H9 (cell line): ENCODE results near the gene FBXL7. TPM values are rescaled to one million over a fixed set of nuclear protein-coding genes. Genes with fewer than 3 reads are reported as not detected.

ENCODE experiments used
- DNase-seq: peaks from one replicate; pipeline ENCODE4 v3.0.0-alpha.2; 2017
- H2AFZ ChIP-seq: one replicate; pipeline ENCODE4 v1.6.1; 2013; ENCODE audit warnings: mild to moderate bottlenecking, low read length, control low read depth, moderate library complexity
- H2AK5ac ChIP-seq: 2 replicates; pipeline ENCODE4 v1.6.1; 2013; ENCODE audit warnings: low read length, control low read depth, mixed read lengths; ENCODE audit not compliant: insufficient read length
- H2BK120ac ChIP-seq: one replicate; pipeline ENCODE4 v1.6.1; 2013; ENCODE audit warnings: low read depth, mild to moderate bottlenecking, low read length, control low read depth, inconsistent platforms; ENCODE audit not compliant: poor library complexity, severe bottlenecking
- H2BK12ac ChIP-seq: 2 replicates; pipeline ENCODE4 v1.6.1; 2013; ENCODE audit warnings: low read length, control low read depth, mixed read lengths, low read depth; ENCODE audit not compliant: insufficient read length
- H2BK15ac ChIP-seq: 2 replicates; pipeline ENCODE4 v1.6.1; 2013; ENCODE audit warnings: low read depth, low read length, control low read depth
- H2BK20ac ChIP-seq: one replicate; pipeline ENCODE4 v1.6.1; 2013; ENCODE audit warnings: low read depth, mild to moderate bottlenecking, low read length, control low read depth, inconsistent platforms; ENCODE audit not compliant: poor library complexity, severe bottlenecking
- H2BK5ac ChIP-seq: 2 replicates; pipeline ENCODE4 v1.6.1; 2013; ENCODE audit warnings: low read length, control low read depth, mixed read lengths; ENCODE audit not compliant: insufficient read length
- H3K14ac ChIP-seq: 2 replicates; pipeline ENCODE4 v1.6.1; 2013; ENCODE audit warnings: low read length, control low read depth; ENCODE audit not compliant: insufficient read depth
- H3K18ac ChIP-seq: 2 replicates; pipeline ENCODE4 v1.6.1; 2013; ENCODE audit warnings: low read depth, mild to moderate bottlenecking, mixed read lengths, low read length, control low read depth; ENCODE audit not compliant: insufficient read length
- H3K23ac ChIP-seq: 2 replicates; pipeline ENCODE4 v1.6.1; 2013; ENCODE audit warnings: low read length, control low read depth, mixed read lengths, low read depth; ENCODE audit not compliant: insufficient read length
- H3K23me2 ChIP-seq: 2 replicates; pipeline ENCODE4 v1.6.1; 2013; ENCODE audit warnings: low read depth, mild to moderate bottlenecking, mixed read lengths, low read length, control low read depth; ENCODE audit not compliant: insufficient read length, poor library complexity, severe bottlenecking
- H3K27ac ChIP-seq: 2 replicates; pipeline ENCODE4 v1.5.1; 2013; ENCODE audit warnings: low read length, control low read depth, mixed read lengths, low read depth; ENCODE audit not compliant: insufficient read length
- H3K27me3 ChIP-seq: 2 replicates; pipeline ENCODE4 v1.6.1; 2013; ENCODE audit warnings: low read length, control low read depth, inconsistent platforms; ENCODE audit not compliant: insufficient read depth
- H3K4ac ChIP-seq: 2 replicates; pipeline ENCODE4 v1.6.1; 2013; ENCODE audit warnings: low read depth, mild to moderate bottlenecking, control low read depth, inconsistent platforms, low read length, moderate library complexity
- H3K4me1 ChIP-seq: 2 replicates; pipeline ENCODE4 v1.6.1; 2013; ENCODE audit warnings: low read length, control low read depth, inconsistent platforms; ENCODE audit not compliant: insufficient read depth
- H3K4me2 ChIP-seq: 2 replicates; pipeline ENCODE4 v1.6.1; 2013; ENCODE audit warnings: low read length, control low read depth, mixed read lengths; ENCODE audit not compliant: insufficient read length, insufficient read depth
- H3K56ac ChIP-seq: 2 replicates; pipeline ENCODE4 v1.6.1; 2013; ENCODE audit warnings: low read depth, mild to moderate bottlenecking, mixed read lengths, low read length, control low read depth; ENCODE audit not compliant: insufficient read length
- H3K79me1 ChIP-seq: 2 replicates; pipeline ENCODE4 v1.6.1; 2013; ENCODE audit warnings: low read depth, mild to moderate bottlenecking, moderate library complexity, low read length, control low read depth, inconsistent platforms; ENCODE audit not compliant: insufficient read depth, poor library complexity, severe bottlenecking
- H3K79me2 ChIP-seq: 2 replicates; pipeline ENCODE4 v1.6.1; 2013; ENCODE audit warnings: low read length, control low read depth, inconsistent platforms; ENCODE audit not compliant: insufficient read depth
- H3K9ac ChIP-seq: 2 replicates; pipeline ENCODE4 v1.6.1; 2013; ENCODE audit warnings: low read length, control low read depth, mixed read lengths; ENCODE audit not compliant: insufficient read length; ENCODE audit errors: extremely low read depth
- H3K9me3 ChIP-seq: one replicate; pipeline ENCODE4 v1.6.1; 2013; ENCODE audit warnings: low read depth, low read length, inconsistent platforms; ENCODE audit not compliant: control insufficient read depth
- H3T11ph ChIP-seq: one replicate; pipeline ENCODE4 v1.6.1; 2013; ENCODE audit warnings: mild to moderate bottlenecking, low read length, control low read depth, inconsistent platforms
- H4K20me1 ChIP-seq: one replicate; pipeline ENCODE4 v1.6.1; 2013; ENCODE audit not compliant: control insufficient read depth, insufficient read length, insufficient read depth
- H4K5ac ChIP-seq: 2 replicates; pipeline ENCODE4 v1.6.1; 2013; ENCODE audit warnings: low read depth, mild to moderate bottlenecking, mixed read lengths, low read length, control low read depth; ENCODE audit not compliant: insufficient read length
- H4K8ac ChIP-seq: replicated peaks from 2 replicates; pipeline ENCODE4 v1.6.1; 2013; ENCODE audit warnings: low read length, control low read depth, mixed read lengths, low read depth; ENCODE audit not compliant: insufficient read length
- H4K91ac ChIP-seq: 2 replicates; pipeline ENCODE4 v1.6.1; 2013; ENCODE audit warnings: low read depth, mild to moderate bottlenecking, moderate library complexity, mixed read lengths, low read length, control low read depth; ENCODE audit not compliant: insufficient read length
- H3K27ac Mint-ChIP-seq, 3 experiments: 2 replicates in 2 of 3; 3 replicates in 1 of 3; pipeline ENCODE4 v1.8.0; 2020 to 2021; ENCODE audit warnings: mixed read lengths in 3 of 3, mild to moderate bottlenecking in 1 of 3, moderate library complexity in 1 of 3
- H3K27me3 Mint-ChIP-seq: 2 replicates; pipeline ENCODE4 v1.8.0; 2021; ENCODE audit warnings: low read depth, mild to moderate bottlenecking, moderate library complexity, mixed read lengths
- H3K36me3 Mint-ChIP-seq, 3 experiments: 2 replicates in 2 of 3; 3 replicates in 1 of 3; pipeline ENCODE4 v1.8.0; 2020 to 2021; ENCODE audit warnings: low read depth in 3 of 3, mixed read lengths in 3 of 3; ENCODE audit not compliant: insufficient read depth in 1 of 3
- H3K4me1 Mint-ChIP-seq, 2 experiments: 2 replicates each; pipeline ENCODE4 v1.8.0; 2020; ENCODE audit warnings: mixed read lengths in 2 of 2
- H3K4me3 Mint-ChIP-seq, 2 experiments: 2 replicates in 1 of 2; 3 replicates in 1 of 2; pipeline ENCODE4 v1.8.0; 2020 to 2021; ENCODE audit warnings: mild to moderate bottlenecking in 2 of 2, mixed read lengths in 2 of 2, moderate library complexity in 1 of 2
- H3K9me3 Mint-ChIP-seq, 2 experiments: 2 replicates in 1 of 2; 3 replicates in 1 of 2; pipeline ENCODE4 v1.8.0; 2020; ENCODE audit warnings: mild to moderate bottlenecking in 2 of 2, mixed read lengths in 2 of 2, moderate library complexity in 1 of 2
- CTCF ChIP-seq: fragments of 200-600 bp; sonication (generic); conservative IDR thresholded peaks from 3 replicates; pipeline ENCODE4 v1.8.0; 2021; ENCODE audit warnings: antibody characterized with exemption, mild to moderate bottlenecking
- WGBS: extraction: QIAGEN DNeasy Blood & Tissue Kit; methylation state at CpG from one replicate; pipeline ENCODE4 v1.1.7; 2013; ENCODE audit warnings: missing lambda C conversion rate, low lambda C conversion rate, mixed read lengths; ENCODE audit not compliant: insufficient read length; ENCODE audit errors: extremely low coverage; 5-methylcytosine and 5-hydroxymethylcytosine counted together
- total RNA-seq: library from RNA; stranded (reverse); gene quantifications from 2 replicates; pipeline ENCODE4 v1.2.1, GENCODE V29; 2021

Gene FBXL7
- total RNA-seq, 1 experiment from 2014 or later, result 14.6 TPM

DNA sequence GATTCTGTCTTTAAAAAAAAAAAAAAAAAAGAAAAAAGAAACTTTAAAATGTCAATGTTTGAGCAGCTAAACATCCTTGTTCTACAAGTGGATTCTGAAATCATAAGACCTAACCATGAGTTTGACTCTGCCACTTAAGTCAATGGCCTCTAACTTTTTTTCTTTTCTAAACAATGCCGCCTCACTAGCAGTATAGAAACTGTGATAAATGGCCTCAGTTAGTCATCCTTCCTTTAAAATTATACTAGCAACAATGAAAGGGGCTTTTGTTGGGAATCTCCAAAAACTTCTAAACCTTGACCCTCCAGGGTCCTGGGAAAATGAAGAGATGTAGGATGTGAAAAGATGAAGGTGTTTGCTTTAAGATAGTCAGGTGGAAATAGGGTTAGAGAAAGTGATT is 71.1 kb downstream of the FBXL7 start:
- Histone ChIP-seq H3K14ac (no peak overlapping the region), H3K56ac (no peak overlapping the region), H3K9me3 (no peaks in the 10 kb centered on the region), H3K79me1 (peaks cover 2% of the 10 kb centered on the region), H3K4ac (no peak overlapping the region), H3K18ac (no peak overlapping the region), H2BK20ac (no peak overlapping the region), H4K20me1 (no peaks in the 10 kb centered on the region), H3K23ac (no peak overlapping the region), H4K8ac (no peak overlapping the region), H3K23me2 (no peaks in the 10 kb centered on the region), H3K79me2 (no peaks in the 10 kb centered on the region), H2BK12ac (no peak overlapping the region), H3K4me2 (no peak overlapping the region), H2AFZ (no peak overlapping the region), H4K5ac (no peak overlapping the region), H3K27me3 (no peaks in the 10 kb centered on the region), H4K91ac (no peak overlapping the region), H3K9ac (no peak overlapping the region), H2BK5ac (no peak overlapping the region), H3T11ph (no peak overlapping the region), H3K4me1 (no peaks in the 10 kb centered on the region), H2BK120ac (no peak overlapping the region), H3K27ac (no peak overlapping the region), H2BK15ac (no peak overlapping the region), H2AK5ac (no peak overlapping the region)
- Mint-ChIP-seq H3K9me3 (no peaks in the 10 kb centered on the region), H3K27me3 (no peaks in the 10 kb centered on the region), H3K27ac (no peak overlapping the region), H3K4me1 (peaks cover 21 to 25% of the 10 kb centered on the region in 2 experiments), H3K36me3 (0 out of 7 replicates have a peak, but pooled peaks cover 0 to 3% (median 0%) of the 10 kb centered on the region in 3 experiments), H3K4me3 (no peak overlapping the region)
- no CpG with 5 or more reads among the region's 1 CpG for WGBS
- TF ChIP-seq CTCF, result no peak
- no peak for DNase-seq
